LHCN-M2 (cell line): Measurements from ENCODE around the gene SLC22A8. TPM values are rescaled to one million over a fixed set of nuclear protein-coding genes. Genes with fewer than 3 reads are reported as not detected.

Experiments used
- total RNA-seq: library from RNA; depleted of rRNA; stranded (reverse); fragments of >200 nt; gene quantifications from 2 replicates; pipeline ENCODE4 v1.2.3, GENCODE V29; 2014; rRNA removed

The SLC22A8 gene
- total RNA-seq, 1 experiment from 2014 or later: not detected

Other genes starting within 250 kb of the SLC22A8 start
- gene TAF6L, start 244.4 kb downstream of the SLC22A8 start, total RNA-seq: 21.7 and 25.9 TPM in 2 replicates
- 53.6 and 78.5 TPM in 2 replicates for gene TMEM179B, start 228.4 kb downstream of the SLC22A8 start, total RNA-seq
- gene TMEM223, start 223.8 kb downstream of the SLC22A8 start, total RNA-seq: 26.9 and 32.6 TPM in 2 replicates
- 34.2 and 39.6 TPM in 2 replicates for gene NXF1, start 210.4 kb downstream of the SLC22A8 start, total RNA-seq
- 21.5 and 25.2 TPM in 2 replicates for gene STX5, start 183.8 kb downstream of the SLC22A8 start, total RNA-seq
- gene TEX54, start 183.0 kb downstream of the SLC22A8 start, total RNA-seq: not detected in 2 replicates
- gene WDR74, start 176.3 kb downstream of the SLC22A8 start, total RNA-seq: 56.5 and 56.6 TPM in 2 replicates
- gene SLC3A2, start 134.9 kb downstream of the SLC22A8 start, total RNA-seq: 121 and 132 TPM in 2 replicates
- gene CHRM1, start 94.5 kb downstream of the SLC22A8 start, total RNA-seq: not detected in 2 replicates
- not detected in 2 replicates for gene SLC22A6, start 30.9 kb downstream of the SLC22A8 start, total RNA-seq
- not detected in 2 replicates for gene SLC22A24, start 128.4 kb upstream of the SLC22A8 start, total RNA-seq
- gene SLC22A25, start 227.8 kb upstream of the SLC22A8 start, total RNA-seq: not detected in 2 replicates